CD4-positive, CD25-positive, alpha-beta regulatory T cell (primary cell): ENCODE results near the gene IL9R. TPM values are rescaled to one million over a fixed set of nuclear protein-coding genes. Genes with fewer than 3 reads are reported as not detected.
"Not testable (repeated sequence)": the region's sequence is repeated elsewhere in the genome, so short reads cannot be mapped to it uniquely, and the experiment has no call there.

Experiments
- ATAC-seq, 2 donors: fragments of 150-1000 bp; cut with Tn5 transposase; one replicate each; pipeline ENCODE4 v1.10.0; 2021; ENCODE audit warnings: low read depth in 2 of 2, moderate number of reproducible peaks in 2 of 2, moderate library complexity in 1 of 2
- DNase-seq, 3 donors: peaks; one replicate each; pipeline versions ENCODE4 v3.0.0 to v3.0.0-alpha.2; 2012 to 2022; ENCODE audit warnings: mixed read lengths in 1 of 3
- H3K27ac ChIP-seq: one replicate; pipeline ENCODE4 v1.7.0; 2013; ENCODE audit warnings: mild to moderate bottlenecking, low read length; ENCODE audit not compliant: insufficient read depth, poor library complexity, severe bottlenecking
- H3K27me3 ChIP-seq: one replicate; pipeline ENCODE4 v1.7.0; 2013; ENCODE audit warnings: low read length; ENCODE audit not compliant: control insufficient read depth, insufficient read depth
- H3K36me3 ChIP-seq: one replicate; pipeline ENCODE4 v1.7.0; 2013; ENCODE audit warnings: mild to moderate bottlenecking, low read length, moderate library complexity; ENCODE audit not compliant: control insufficient read depth, insufficient read depth
- H3K4me1 ChIP-seq: 2 replicates; pipeline ENCODE4 v1.7.0; 2013; ENCODE audit warnings: mild to moderate bottlenecking, low read length; ENCODE audit not compliant: insufficient read depth, control insufficient read depth, poor library complexity, severe bottlenecking
- H3K4me3 ChIP-seq: one replicate; pipeline ENCODE4 v1.7.0; 2013; ENCODE audit warnings: low read depth, mild to moderate bottlenecking, low read length, moderate library complexity
- H3K9me3 ChIP-seq, 2 experiments: 1 replicate in 1 of 2; 2 replicates in 1 of 2; pipeline ENCODE4 v1.7.0; 2013; ENCODE audit warnings: low read length in 2 of 2, mild to moderate bottlenecking in 1 of 2, moderate library complexity in 1 of 2; ENCODE audit not compliant: control insufficient read depth in 2 of 2
- H3K27ac Mint-ChIP-seq, 3 donors: one replicate each; pipeline ENCODE4 v1.8.0; 2020 to 2022; ENCODE audit warnings: mild to moderate bottlenecking in 3 of 3, mixed read lengths in 3 of 3, moderate library complexity in 2 of 3
- H3K27me3 Mint-ChIP-seq: one replicate; pipeline ENCODE4 v1.8.0; 2022; ENCODE audit warnings: mild to moderate bottlenecking, mixed read lengths
- H3K36me3 Mint-ChIP-seq: one replicate; pipeline ENCODE4 v1.8.0; 2020; ENCODE audit warnings: mixed read lengths
- H3K4me1 Mint-ChIP-seq, 4 donors: one replicate each; pipeline ENCODE4 v1.8.0; 2020 to 2022; ENCODE audit warnings: mixed read lengths in 4 of 4, mild to moderate bottlenecking in 1 of 4
- H3K4me3 Mint-ChIP-seq, 4 donors: one replicate each; pipeline ENCODE4 v1.8.0; 2020 to 2022; ENCODE audit warnings: mild to moderate bottlenecking in 4 of 4, mixed read lengths in 4 of 4, moderate library complexity in 3 of 4
- H3K9me3 Mint-ChIP-seq, 7 donors: one replicate each; pipeline ENCODE4 v1.8.0; 2020 to 2022; ENCODE audit warnings: mixed read lengths in 7 of 7, mild to moderate bottlenecking in 3 of 7, moderate library complexity in 2 of 7
- polyA plus RNA-seq, 4 donors: library from polyadenylated mRNA; unstranded; fragments of 300-500 nt; fragmentation: Illumina TruSeq; gene quantifications; one replicate each; pipeline ENCODE4 v1.2.3, GENCODE V29; 2021
- total RNA-seq: library from RNA; stranded (reverse); gene quantifications from one replicate; pipeline ENCODE4 v1.2.3, GENCODE V29; 2022

Gene IL9R
- total and polyA plus RNA-seq, 5 donors from 2014 or later, result 0.93 to 4.5 (median 1.8) TPM

DNA sequence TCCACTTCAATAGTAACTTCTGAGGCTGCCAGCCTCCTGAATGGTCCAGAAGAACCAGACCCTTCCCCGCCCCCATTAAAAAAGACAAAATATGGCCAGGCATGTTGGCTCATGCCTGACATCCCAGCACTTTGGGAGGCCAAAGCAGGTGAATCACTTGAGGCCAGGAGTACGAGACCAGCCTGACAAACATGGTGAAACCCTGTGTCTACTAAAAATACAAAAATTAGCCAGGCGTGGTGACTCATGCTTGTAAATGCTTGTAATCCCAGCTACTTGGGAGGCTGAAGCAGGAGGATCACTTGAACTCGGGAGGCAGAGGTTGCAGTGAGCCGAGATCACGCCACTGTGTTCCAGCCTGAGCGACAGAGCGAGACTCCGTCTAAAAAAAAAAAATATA, 2.3 kb downstream of the IL9R start:
- not testable (repeated sequence) for H3K4me3 Mint-ChIP-seq, ATAC-seq, H3K27me3 Mint-ChIP-seq, H3K27ac ChIP-seq, H3K36me3 Mint-ChIP-seq, H3K4me1 ChIP-seq, H3K27me3 ChIP-seq, H3K4me3 ChIP-seq, H3K36me3 ChIP-seq, H3K9me3 ChIP-seq, DNase-seq, H3K9me3 Mint-ChIP-seq
- Mint-ChIP-seq H3K27ac (peak overlapping the region in 1 of 3 donors; percentile 79), H3K4me1 (peaks cover 0 to 24% (median 10%) of the 10 kb centered on the region in 4 donors)

DNA sequence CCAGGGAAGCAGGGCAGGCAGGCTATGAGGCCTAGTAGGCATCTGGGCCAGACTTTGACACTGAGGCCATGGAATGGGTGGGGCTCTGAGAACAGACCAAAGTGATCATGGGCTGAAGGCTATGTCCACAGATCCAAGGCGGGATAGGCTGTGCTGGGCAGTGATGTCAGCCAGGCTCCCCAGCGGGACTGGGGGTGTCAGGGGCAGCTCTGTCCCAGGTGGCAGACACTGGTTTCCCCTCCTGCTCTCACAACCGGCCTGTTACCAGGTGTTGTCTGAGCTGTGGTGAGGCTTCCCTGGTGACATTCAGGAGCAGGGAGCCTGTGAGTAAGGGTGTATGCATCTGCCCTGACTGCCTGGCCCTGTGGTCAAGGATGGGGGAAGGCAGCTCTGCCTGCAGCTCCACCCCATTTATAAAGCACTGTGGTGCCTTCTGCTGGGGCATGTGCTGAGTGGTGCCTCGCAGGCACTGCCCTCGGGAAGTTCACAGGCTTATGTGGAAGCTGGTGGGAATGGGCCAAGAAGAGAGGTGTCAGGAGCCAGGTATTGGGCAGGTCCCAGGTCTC, 2.9 kb downstream of the IL9R start:
- H3K9me3 ChIP-seq, result no peaks in the 10 kb centered on the region
- no peak overlapping the region for H3K27ac ChIP-seq
- no peak overlapping the region for H3K4me3 Mint-ChIP-seq
- no peak overlapping the region for H3K4me3 ChIP-seq
- H3K36me3 Mint-ChIP-seq, result no peaks in the 10 kb centered on the region
- no peaks in the 10 kb centered on the region for H3K36me3 ChIP-seq
- peaks cover 0 to 2% (median 0%) of the 10 kb centered on the region in 7 donors for H3K9me3 Mint-ChIP-seq
- peaks cover 3% of the 10 kb centered on the region for H3K4me1 ChIP-seq
- peak overlapping the region in 1 of 3 donors; percentile 79 for H3K27ac Mint-ChIP-seq
- DNase-seq (no peak), ATAC-seq (no peak)
- no peaks in the 10 kb centered on the region for H3K27me3 Mint-ChIP-seq
- peaks cover 0 to 22% (median 10%) of the 10 kb centered on the region in 4 donors for H3K4me1 Mint-ChIP-seq
- no peaks in the 10 kb centered on the region for H3K27me3 ChIP-seq

DNA sequence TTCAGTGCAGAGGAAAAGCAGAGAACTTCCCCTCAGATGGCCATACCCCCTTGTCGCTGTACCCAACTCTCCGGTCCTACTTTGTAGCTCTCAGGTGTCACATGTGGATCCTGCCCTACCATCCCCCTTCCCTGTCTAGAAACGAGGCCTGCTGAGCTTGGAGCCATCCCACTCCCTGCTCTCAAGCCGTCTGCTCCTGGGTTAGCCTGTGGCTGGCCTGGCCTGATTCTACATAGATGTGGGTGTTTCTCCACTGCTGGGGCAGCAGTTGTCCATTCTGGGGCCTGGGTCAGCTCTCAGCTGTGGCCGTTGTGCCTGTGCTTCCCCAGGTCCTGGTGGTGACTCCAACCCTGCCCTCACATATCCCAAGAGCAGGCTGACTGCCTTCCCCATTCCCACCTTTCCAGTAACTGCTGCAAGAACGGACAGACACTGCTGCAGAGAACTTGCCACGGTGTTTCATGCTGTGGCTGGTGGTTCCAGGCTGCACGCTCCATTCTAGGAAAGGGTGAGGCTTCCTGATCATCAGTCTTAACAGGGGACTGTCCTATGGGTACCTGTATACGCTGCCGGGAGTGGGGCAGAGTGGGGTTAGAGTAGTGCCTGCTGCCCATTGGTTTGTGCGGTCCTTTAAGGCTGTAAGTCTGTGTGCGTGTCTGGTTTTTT, 3.6 kb downstream of the IL9R start:
- no peak overlapping the region for H3K27ac ChIP-seq
- DNase-seq (no peak), ATAC-seq (no peak)
- Mint-ChIP-seq H3K9me3 (peaks cover 0 to 2% (median 0%) of the 10 kb centered on the region in 7 donors), H3K27me3 (no peaks in the 10 kb centered on the region), H3K4me3 (peak overlapping the region in 2 of 4 donors; percentile 29 to 33), H3K27ac (peak overlapping the region in 2 of 3 donors; percentile 26 to 63), H3K4me1 (peaks cover 0 to 22% (median 10%) of the 10 kb centered on the region in 4 donors), H3K36me3 (no peaks in the 10 kb centered on the region)
- H3K9me3 ChIP-seq, result no peaks in the 10 kb centered on the region
- H3K4me1 ChIP-seq, result peaks cover 3% of the 10 kb centered on the region
- no peaks in the 10 kb centered on the region for H3K36me3 ChIP-seq
- no peaks in the 10 kb centered on the region for H3K27me3 ChIP-seq
- H3K4me3 ChIP-seq, result no peak overlapping the region

DNA sequence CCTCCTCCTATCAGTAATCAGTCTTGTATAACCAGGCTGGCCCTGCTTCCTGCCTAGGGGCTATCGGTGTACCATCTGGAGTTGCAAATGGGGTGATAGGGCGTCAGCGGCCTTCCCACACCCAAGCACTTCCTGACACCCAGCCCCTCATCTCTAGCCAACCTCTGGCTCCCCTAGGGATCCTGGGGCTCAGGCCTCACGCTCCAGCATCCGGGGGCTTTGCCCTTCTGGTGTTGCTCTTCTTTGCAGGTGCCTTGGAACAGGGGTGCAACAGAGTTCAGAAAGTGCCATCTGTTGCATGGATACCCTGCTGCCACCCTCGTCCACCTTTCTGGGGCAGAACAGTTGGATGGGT, 4.1 kb downstream of the IL9R start:
- H3K27ac Mint-ChIP-seq, result peak overlapping the region in 2 of 3 donors; percentile 26 to 31

DNA sequence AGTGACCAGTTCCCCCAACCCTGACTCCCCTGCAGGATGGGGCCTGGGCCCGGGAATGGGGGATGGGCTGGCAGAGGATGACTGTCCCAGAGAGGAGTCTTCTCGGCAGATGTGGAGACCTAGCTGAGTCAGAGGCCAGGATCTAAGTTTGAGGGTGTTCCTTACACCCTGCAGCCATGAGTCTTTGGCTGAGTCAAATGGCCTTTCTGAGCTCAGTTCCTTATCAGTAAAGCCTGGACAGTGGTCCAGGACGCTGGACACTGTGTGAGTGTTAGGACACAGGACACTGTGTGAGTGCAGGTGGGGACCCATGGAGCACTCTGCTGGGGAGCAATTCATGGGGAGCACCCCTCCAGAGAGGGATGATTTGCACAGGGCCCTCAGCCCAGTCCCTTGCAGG, 5.0 kb downstream of the IL9R start:
- ATAC-seq (no peak), DNase-seq (no peak)
- no peaks in the 10 kb centered on the region for H3K36me3 Mint-ChIP-seq
- no peaks in the 10 kb centered on the region for H3K9me3 ChIP-seq
- H3K4me3 Mint-ChIP-seq, result no peak overlapping the region
- H3K4me3 ChIP-seq, result no peak overlapping the region
- no peak overlapping the region for H3K27ac ChIP-seq
- H3K27ac Mint-ChIP-seq, result no peak overlapping the region
- H3K4me1 ChIP-seq, result peaks cover 3% of the 10 kb centered on the region
- H3K36me3 ChIP-seq, result no peaks in the 10 kb centered on the region
- no peaks in the 10 kb centered on the region for H3K27me3 Mint-ChIP-seq
- peaks cover 0 to 18% (median 9%) of the 10 kb centered on the region in 4 donors for H3K4me1 Mint-ChIP-seq
- no peaks in the 10 kb centered on the region for H3K27me3 ChIP-seq
- peaks cover 0 to 2% (median 0%) of the 10 kb centered on the region in 7 donors for H3K9me3 Mint-ChIP-seq

More for the DNA sequence above, 4.1 kb downstream of the IL9R start:
- no peaks in the 10 kb centered on the region for H3K27me3 Mint-ChIP-seq
- ATAC-seq (no peak), DNase-seq (peak in 1 of 3 donors; percentile 21)
- H3K4me3 Mint-ChIP-seq, result peak overlapping the region in 2 of 4 donors; percentile 29 to 33
- Histone ChIP-seq H3K27ac (no peak overlapping the region), H3K27me3 (no peaks in the 10 kb centered on the region), H3K36me3 (no peaks in the 10 kb centered on the region), H3K9me3 (no peaks in the 10 kb centered on the region), H3K4me3 (no peak overlapping the region), H3K4me1 (peaks cover 3% of the 10 kb centered on the region)
- no peaks in the 10 kb centered on the region for H3K36me3 Mint-ChIP-seq
- H3K9me3 Mint-ChIP-seq, result peaks cover 0 to 2% (median 0%) of the 10 kb centered on the region in 7 donors
- H3K4me1 Mint-ChIP-seq, result peaks cover 0 to 22% (median 10%) of the 10 kb centered on the region in 4 donors

DNA sequence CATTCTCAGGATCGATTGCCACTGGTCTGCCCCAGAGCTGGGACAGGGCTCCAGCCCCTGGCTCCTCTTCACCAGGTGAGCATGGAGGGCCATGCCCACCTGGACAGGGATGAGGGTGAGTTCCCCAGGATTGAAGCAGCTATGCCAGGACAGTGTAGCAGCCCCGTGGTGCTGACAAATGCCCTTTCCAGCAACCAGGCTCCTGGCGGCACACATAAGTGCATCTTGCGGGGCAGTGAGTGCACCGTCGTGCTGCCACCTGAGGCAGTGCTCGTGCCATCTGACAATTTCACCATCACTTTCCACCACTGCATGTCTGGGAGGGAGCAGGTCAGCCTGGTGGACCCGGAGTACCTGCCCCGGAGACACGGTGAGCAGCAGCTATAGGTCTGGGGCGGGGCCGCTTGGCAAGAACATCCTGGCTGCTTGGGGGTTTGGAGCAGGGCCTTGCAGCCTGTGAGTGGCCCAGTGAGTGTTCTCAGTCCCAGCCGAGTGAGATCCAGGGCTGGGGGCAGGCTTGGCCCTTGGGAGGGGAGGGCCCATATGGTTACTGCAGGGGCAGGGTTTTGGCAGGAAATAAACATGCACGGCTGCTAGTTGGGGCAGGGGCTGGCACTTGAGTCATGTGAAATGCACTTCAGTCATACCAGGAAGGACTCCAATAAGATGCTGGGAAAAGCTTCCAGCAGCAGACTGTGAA, 6.1 kb downstream of the IL9R start:
- Histone ChIP-seq H3K9me3 (no peaks in the 10 kb centered on the region), H3K27me3 (no peaks in the 10 kb centered on the region), H3K4me1 (no peaks in the 10 kb centered on the region), H3K4me3 (no peak overlapping the region), H3K36me3 (no peaks in the 10 kb centered on the region), H3K27ac (no peak overlapping the region)
- H3K4me3 Mint-ChIP-seq, result no peak overlapping the region
- peaks cover 0 to 14% (median 6%) of the 10 kb centered on the region in 4 donors for H3K4me1 Mint-ChIP-seq
- H3K9me3 Mint-ChIP-seq, result peaks cover 0 to 2% (median 0%) of the 10 kb centered on the region in 7 donors
- H3K27ac Mint-ChIP-seq, result peak overlapping the region in 1 of 3 donors; percentile 39
- ATAC-seq, result no peak
- no peaks in the 10 kb centered on the region for H3K27me3 Mint-ChIP-seq
- no peaks in the 10 kb centered on the region for H3K36me3 Mint-ChIP-seq
- no peak for DNase-seq

DNA sequence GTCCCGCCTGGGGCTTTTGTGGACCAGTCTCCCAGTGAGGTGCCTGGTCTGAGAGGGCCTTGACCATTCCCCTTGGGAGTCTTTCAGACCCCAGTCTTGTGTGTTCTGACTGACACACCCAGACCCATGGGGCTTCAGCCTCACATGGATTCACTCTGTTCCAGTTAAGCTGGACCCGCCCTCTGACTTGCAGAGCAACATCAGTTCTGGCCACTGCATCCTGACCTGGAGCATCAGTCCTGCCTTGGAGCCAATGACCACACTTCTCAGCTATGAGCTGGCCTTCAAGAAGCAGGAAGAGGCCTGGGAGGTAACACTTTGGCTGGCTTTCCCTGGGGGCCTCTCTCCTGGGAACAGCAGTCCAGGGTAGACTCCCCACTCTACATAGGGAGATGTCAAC, 6.8 kb downstream of the IL9R start:
- no peaks in the 10 kb centered on the region for H3K36me3 Mint-ChIP-seq
- ATAC-seq, result no peak
- H3K9me3 ChIP-seq, result no peaks in the 10 kb centered on the region
- H3K27me3 Mint-ChIP-seq, result no peaks in the 10 kb centered on the region
- H3K27ac Mint-ChIP-seq, result no peak overlapping the region
- H3K4me3 ChIP-seq, result no peak overlapping the region
- H3K4me1 ChIP-seq, result no peaks in the 10 kb centered on the region
- no peak overlapping the region for H3K4me3 Mint-ChIP-seq
- no peak overlapping the region for H3K27ac ChIP-seq
- H3K36me3 ChIP-seq, result no peaks in the 10 kb centered on the region
- H3K27me3 ChIP-seq, result no peaks in the 10 kb centered on the region
- peaks cover 0 to 14% (median 6%) of the 10 kb centered on the region in 4 donors for H3K4me1 Mint-ChIP-seq
- no peak for DNase-seq
- H3K9me3 Mint-ChIP-seq, result peaks cover 0 to 2% (median 0%) of the 10 kb centered on the region in 7 donors
